Measurements from ENCODE around the gene HOXC9. TPM values are rescaled to one million over a fixed set of nuclear protein-coding genes. Genes with fewer than 3 reads are reported as not detected.

HOXC9 gene
- total RNA-seq, 1 donor = 0.86 TPM

- no peak for TF ChIP-seq CTCF (IDR thresholded peaks at IDR 0.05; ENCODE audit: insufficient read depth, low read depth, low read length)
- DNase-seq (ENCODE audit: low read depth) = no peak
These were observed 17.2 kb downstream of the HOXC9 start for GRCh38 chr12:54017027-54017788.

GRCh38 chr12:54017878-54018467 is 18.0 kb downstream of the HOXC9 start:
- peak overlapping the region; percentile 95 for H3K4me3 ChIP-seq (ENCODE audit: low read depth, low read length)
- TF ChIP-seq CTCF (IDR thresholded peaks at IDR 0.05; ENCODE audit: insufficient read depth, low read depth, low read length) = no peak
- peak; percentile 97 for DNase-seq (ENCODE audit: low read depth)

More at GRCh38 chr12:54017027-54017788, 17.2 kb downstream of the HOXC9 start:
- peak overlapping the region; percentile 95 for H3K4me3 ChIP-seq (ENCODE audit: low read depth, low read length)

GRCh38 chr12:54018468-54018984 is 18.6 kb downstream of the HOXC9 start:
- TF ChIP-seq CTCF (IDR thresholded peaks at IDR 0.05; ENCODE audit: insufficient read depth, low read depth, low read length) = no peak
- peak; percentile 64 for DNase-seq (ENCODE audit: low read depth)
- H3K4me3 ChIP-seq (ENCODE audit: low read depth, low read length) = peak overlapping the region; percentile 95

- peak; percentile 70 for DNase-seq (ENCODE audit: low read depth)
- TF ChIP-seq CTCF (IDR thresholded peaks at IDR 0.05; ENCODE audit: insufficient read depth, low read depth, low read length) = no peak
- peak overlapping the region; percentile 95 for H3K4me3 ChIP-seq (ENCODE audit: low read depth, low read length)
These were observed 19.3 kb downstream of the HOXC9 start for GRCh38 chr12:54019091-54019811.

- TF ChIP-seq CTCF (IDR thresholded peaks at IDR 0.05; ENCODE audit: insufficient read depth, low read depth, low read length) = no peak
- H3K4me3 ChIP-seq (ENCODE audit: low read depth, low read length) = peak overlapping the region; percentile 95
- DNase-seq (ENCODE audit: low read depth) = peak; percentile 75
These were observed 20.1 kb downstream of the HOXC9 start for GRCh38 chr12:54019924-54020590.
